ENCODE data around the gene FRMPD4.

- TF ChIP-seq CTCF (conservative IDR thresholded peaks at IDR 0.05) = no peak
- no peak for TF ChIP-seq EZH2 (IDR thresholded peaks at IDR 0.05; ENCODE audit: low read depth)
Measured at GRCh38 chrX:12352922-12353321, 214.6 kb downstream of the FRMPD4 start.

Measured in PC-9 (cell line).